Stimulated activated effector memory CD8-positive, alpha-beta T cell treated with anti-CD3 and anti-CD28 coated beads, Interleukin-12 subunit alpha, Interleukin-12 subunit beta, amount 100 ng/mL, for 72 hours (primary cell): ENCODE measurements around the gene SPOCK1.

Source experiments
- ATAC-seq: fragments of 150-1000 bp; cut with Tn5 transposase; 2 replicates; pipeline ENCODE4 v1.10.0; 2021
- DNase-seq, 2 donors: peaks; one replicate each; pipeline ENCODE4 v3.0.0; 2021 to 2022; ENCODE audit warnings: low spot score in 2 of 2
- H3K27ac Mint-ChIP-seq: one replicate; pipeline ENCODE4 v1.8.0; 2022; ENCODE audit warnings: mild to moderate bottlenecking, mixed read lengths
- H3K36me3 Mint-ChIP-seq: one replicate; pipeline ENCODE4 v1.8.0; 2022; ENCODE audit warnings: mild to moderate bottlenecking, mixed read lengths
- H3K4me1 Mint-ChIP-seq: one replicate; pipeline ENCODE4 v1.8.0; 2022; ENCODE audit warnings: mixed read lengths
- H3K4me3 Mint-ChIP-seq: one replicate; pipeline ENCODE4 v1.8.0; 2022; ENCODE audit warnings: mild to moderate bottlenecking, mixed read lengths
- H3K9me3 Mint-ChIP-seq: one replicate; pipeline ENCODE4 v1.8.0; 2022; ENCODE audit warnings: mixed read lengths

Gene SPOCK1

GRCh38 chr5:137350791-137351190 lies 148.3 kb downstream of the SPOCK1 start:
- ATAC-seq (no peak), DNase-seq (no peak)
- no peaks in the 10 kb centered on the region for H3K36me3 Mint-ChIP-seq
- H3K4me3 Mint-ChIP-seq, result no peak overlapping the region
- H3K9me3 Mint-ChIP-seq, result no peaks in the 10 kb centered on the region
- H3K4me1 Mint-ChIP-seq, result no peaks in the 10 kb centered on the region
- no peak overlapping the region for H3K27ac Mint-ChIP-seq

- Mint-ChIP-seq H3K36me3 (no peaks in the 10 kb centered on the region), H3K9me3 (no peaks in the 10 kb centered on the region), H3K4me3 (no peak overlapping the region), H3K4me1 (no peaks in the 10 kb centered on the region), H3K27ac (no peak overlapping the region)
- no peak for ATAC-seq
- DNase-seq, result no peak
Measured at GRCh38 chr5:137348759-137349158, 150.4 kb downstream of the SPOCK1 start.

- H3K36me3 Mint-ChIP-seq, result no peaks in the 10 kb centered on the region
- no peaks in the 10 kb centered on the region for H3K4me1 Mint-ChIP-seq
- ATAC-seq, result no peak
- no peaks in the 10 kb centered on the region for H3K9me3 Mint-ChIP-seq
- H3K27ac Mint-ChIP-seq, result no peak overlapping the region
- H3K4me3 Mint-ChIP-seq, result no peak overlapping the region
- no peak for DNase-seq
Measured at GRCh38 chr5:137347865-137348264, 151.3 kb downstream of the SPOCK1 start.

GRCh38 chr5:137346281-137346680 lies 152.8 kb downstream of the SPOCK1 start:
- Mint-ChIP-seq H3K27ac (no peak overlapping the region), H3K36me3 (no peaks in the 10 kb centered on the region), H3K4me1 (no peaks in the 10 kb centered on the region), H3K4me3 (no peak overlapping the region), H3K9me3 (no peaks in the 10 kb centered on the region)
- DNase-seq (no peak), ATAC-seq (no peak)

- Mint-ChIP-seq H3K36me3 (no peaks in the 10 kb centered on the region), H3K4me1 (no peaks in the 10 kb centered on the region), H3K9me3 (no peaks in the 10 kb centered on the region), H3K4me3 (no peak overlapping the region), H3K27ac (no peak overlapping the region)
- DNase-seq, result no peak
- ATAC-seq, result no peak
Measured at GRCh38 chr5:137345396-137345795, 153.7 kb downstream of the SPOCK1 start.

GRCh38 chr5:137344723-137345322 lies 154.3 kb downstream of the SPOCK1 start:
- Mint-ChIP-seq H3K4me1 (no peaks in the 10 kb centered on the region), H3K4me3 (no peak overlapping the region), H3K36me3 (no peaks in the 10 kb centered on the region), H3K27ac (no peak overlapping the region), H3K9me3 (no peaks in the 10 kb centered on the region)
- DNase-seq (no peak), ATAC-seq (no peak)

GRCh38 chr5:137344021-137344420 lies 155.1 kb downstream of the SPOCK1 start:
- Mint-ChIP-seq H3K9me3 (no peaks in the 10 kb centered on the region), H3K36me3 (no peaks in the 10 kb centered on the region), H3K27ac (no peak overlapping the region), H3K4me1 (no peaks in the 10 kb centered on the region), H3K4me3 (no peak overlapping the region)
- DNase-seq, result no peak
- ATAC-seq, result no peak

- ATAC-seq (no peak), DNase-seq (no peak)
- Mint-ChIP-seq H3K4me3 (no peak overlapping the region), H3K4me1 (no peaks in the 10 kb centered on the region), H3K27ac (no peak overlapping the region), H3K36me3 (no peaks in the 10 kb centered on the region), H3K9me3 (no peaks in the 10 kb centered on the region)
Measured at GRCh38 chr5:137342764-137343163, 156.4 kb downstream of the SPOCK1 start.

- H3K4me1 Mint-ChIP-seq, result no peaks in the 10 kb centered on the region
- no peaks in the 10 kb centered on the region for H3K9me3 Mint-ChIP-seq
- no peak for ATAC-seq
- H3K4me3 Mint-ChIP-seq, result no peak overlapping the region
- no peak overlapping the region for H3K27ac Mint-ChIP-seq
- no peak for DNase-seq
- H3K36me3 Mint-ChIP-seq, result no peaks in the 10 kb centered on the region
Measured at GRCh38 chr5:137341831-137342230, 157.3 kb downstream of the SPOCK1 start.

GRCh38 chr5:137340881-137341280 lies 158.2 kb downstream of the SPOCK1 start:
- H3K36me3 Mint-ChIP-seq, result no peaks in the 10 kb centered on the region
- no peak overlapping the region for H3K27ac Mint-ChIP-seq
- no peaks in the 10 kb centered on the region for H3K9me3 Mint-ChIP-seq
- H3K4me1 Mint-ChIP-seq, result no peaks in the 10 kb centered on the region
- no peak overlapping the region for H3K4me3 Mint-ChIP-seq
- no peak for ATAC-seq
- DNase-seq, result no peak

- DNase-seq, result no peak
- no peaks in the 10 kb centered on the region for H3K36me3 Mint-ChIP-seq
- no peaks in the 10 kb centered on the region for H3K4me1 Mint-ChIP-seq
- no peak overlapping the region for H3K4me3 Mint-ChIP-seq
- no peaks in the 10 kb centered on the region for H3K9me3 Mint-ChIP-seq
- no peak overlapping the region for H3K27ac Mint-ChIP-seq
- no peak for ATAC-seq
Measured at GRCh38 chr5:137336565-137337120, 162.5 kb downstream of the SPOCK1 start.

- H3K4me1 Mint-ChIP-seq, result no peaks in the 10 kb centered on the region
- H3K27ac Mint-ChIP-seq, result no peak overlapping the region
- DNase-seq, result no peak
- no peaks in the 10 kb centered on the region for H3K9me3 Mint-ChIP-seq
- no peak for ATAC-seq
- H3K36me3 Mint-ChIP-seq, result no peaks in the 10 kb centered on the region
- H3K4me3 Mint-ChIP-seq, result no peak overlapping the region
Measured at GRCh38 chr5:137336161-137336560, 163.0 kb downstream of the SPOCK1 start.

- no peak overlapping the region for H3K4me3 Mint-ChIP-seq
- H3K27ac Mint-ChIP-seq, result no peak overlapping the region
- no peaks in the 10 kb centered on the region for H3K9me3 Mint-ChIP-seq
- ATAC-seq (no peak), DNase-seq (no peak)
- H3K4me1 Mint-ChIP-seq, result no peaks in the 10 kb centered on the region
- H3K36me3 Mint-ChIP-seq, result no peaks in the 10 kb centered on the region
Measured at GRCh38 chr5:137335493-137335892, 163.6 kb downstream of the SPOCK1 start.

- Mint-ChIP-seq H3K4me3 (no peak overlapping the region), H3K9me3 (no peaks in the 10 kb centered on the region), H3K4me1 (no peaks in the 10 kb centered on the region), H3K27ac (no peak overlapping the region), H3K36me3 (no peaks in the 10 kb centered on the region)
- DNase-seq (no peak), ATAC-seq (no peak)
Measured at GRCh38 chr5:137333928-137334327, 165.2 kb downstream of the SPOCK1 start.

GRCh38 chr5:137333475-137333874 lies 165.7 kb downstream of the SPOCK1 start:
- no peaks in the 10 kb centered on the region for H3K36me3 Mint-ChIP-seq
- no peak for DNase-seq
- H3K4me3 Mint-ChIP-seq, result no peak overlapping the region
- H3K4me1 Mint-ChIP-seq, result no peaks in the 10 kb centered on the region
- no peak for ATAC-seq
- H3K27ac Mint-ChIP-seq, result no peak overlapping the region
- no peaks in the 10 kb centered on the region for H3K9me3 Mint-ChIP-seq

GRCh38 chr5:137332296-137332695 lies 166.8 kb downstream of the SPOCK1 start:
- Mint-ChIP-seq H3K4me3 (no peak overlapping the region), H3K27ac (no peak overlapping the region), H3K4me1 (no peaks in the 10 kb centered on the region), H3K36me3 (no peaks in the 10 kb centered on the region), H3K9me3 (no peaks in the 10 kb centered on the region)
- DNase-seq, result no peak
- no peak for ATAC-seq
